C4-2B (cell line): ENCODE measurements around the gene HOXA9.

ENCODE experiments used
- ZFX ChIP-seq: fragments of 450-650 bp; IDR thresholded peaks from 2 replicates; pipeline ENCODE4 v1.6.1; 2017
- TF ChIP-seq, protein P1 (sequence below): fragments of 450-650 bp; conservative IDR thresholded peaks from 2 replicates; pipeline ENCODE4 v1.5.1; 2017; ENCODE audit warnings: mild to moderate bottlenecking

DNA sequence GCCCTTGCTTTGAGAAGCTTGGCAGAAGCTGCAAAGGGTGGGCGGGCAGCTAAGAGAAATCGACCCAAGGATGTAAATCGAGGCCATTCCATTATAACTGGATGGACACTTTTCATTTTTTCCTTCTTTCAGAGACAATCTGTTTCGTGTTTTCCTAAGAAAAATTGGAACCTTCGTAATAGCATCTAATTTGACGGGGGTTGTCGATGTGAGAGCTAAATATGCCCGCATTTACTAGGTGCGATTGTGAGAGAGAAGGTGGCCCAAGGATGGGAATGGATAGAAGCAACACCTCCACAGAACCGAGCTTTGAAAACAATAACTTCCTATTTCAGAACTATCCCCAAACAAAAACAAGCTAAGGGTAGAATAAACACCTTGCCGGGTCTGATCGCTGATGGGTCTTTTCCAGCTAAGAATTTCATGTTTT is 33.9 kb downstream of the HOXA9 start:
- TF ChIP-seq, protein P1, sequence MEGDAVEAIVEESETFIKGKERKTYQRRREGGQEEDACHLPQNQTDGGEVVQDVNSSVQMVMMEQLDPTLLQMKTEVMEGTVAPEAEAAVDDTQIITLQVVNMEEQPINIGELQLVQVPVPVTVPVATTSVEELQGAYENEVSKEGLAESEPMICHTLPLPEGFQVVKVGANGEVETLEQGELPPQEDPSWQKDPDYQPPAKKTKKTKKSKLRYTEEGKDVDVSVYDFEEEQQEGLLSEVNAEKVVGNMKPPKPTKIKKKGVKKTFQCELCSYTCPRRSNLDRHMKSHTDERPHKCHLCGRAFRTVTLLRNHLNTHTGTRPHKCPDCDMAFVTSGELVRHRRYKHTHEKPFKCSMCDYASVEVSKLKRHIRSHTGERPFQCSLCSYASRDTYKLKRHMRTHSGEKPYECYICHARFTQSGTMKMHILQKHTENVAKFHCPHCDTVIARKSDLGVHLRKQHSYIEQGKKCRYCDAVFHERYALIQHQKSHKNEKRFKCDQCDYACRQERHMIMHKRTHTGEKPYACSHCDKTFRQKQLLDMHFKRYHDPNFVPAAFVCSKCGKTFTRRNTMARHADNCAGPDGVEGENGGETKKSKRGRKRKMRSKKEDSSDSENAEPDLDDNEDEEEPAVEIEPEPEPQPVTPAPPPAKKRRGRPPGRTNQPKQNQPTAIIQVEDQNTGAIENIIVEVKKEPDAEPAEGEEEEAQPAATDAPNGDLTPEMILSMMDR: no peak
- TF ChIP-seq ZFX: no peak
